ENCODE data around the gene BPIFB2.

The BPIFB2 gene

GRCh38 chr20:32985596-32985995, 21.9 kb upstream of the BPIFB2 start:
- DNase-seq, result no peak

- no peak for DNase-seq
Observed at GRCh38 chr20:32986331-32986966, 21.1 kb upstream of the BPIFB2 start.

- DNase-seq, result no peak
Observed at GRCh38 chr20:32987044-32987825, 20.3 kb upstream of the BPIFB2 start.

- no peak for DNase-seq
Observed at GRCh38 chr20:32988008-32988407, 19.5 kb upstream of the BPIFB2 start.

GRCh38 chr20:32989507-32990283, 17.8 kb upstream of the BPIFB2 start:
- DNase-seq, result no peak

- no peak for DNase-seq
Observed at GRCh38 chr20:32990426-32990825, 17.1 kb upstream of the BPIFB2 start.

GRCh38 chr20:32991383-32991782, 16.1 kb upstream of the BPIFB2 start:
- no peak for DNase-seq

GRCh38 chr20:32991792-32992641, 15.5 kb upstream of the BPIFB2 start:
- no peak for DNase-seq

- no peak for DNase-seq
Observed at GRCh38 chr20:32993496-32994050, 13.9 kb upstream of the BPIFB2 start.

- no peak for DNase-seq
Observed at GRCh38 chr20:32995802-32996201, 11.7 kb upstream of the BPIFB2 start.

- DNase-seq, result no peak
Observed at GRCh38 chr20:32997431-32997830, 10.1 kb upstream of the BPIFB2 start.

- no peak for DNase-seq
Observed at GRCh38 chr20:32999603-33000250, 7.8 kb upstream of the BPIFB2 start.

GRCh38 chr20:33000802-33001466, 6.6 kb upstream of the BPIFB2 start:
- DNase-seq, result no peak

- no peak for DNase-seq
Observed at GRCh38 chr20:33002087-33002808, 5.3 kb upstream of the BPIFB2 start.

GRCh38 chr20:33004141-33004751, 3.3 kb upstream of the BPIFB2 start, which contains the start of gene SUN5:
Gene SUN5, minus strand, starts transcription at chr20:33004433. Its CDS starts 93 bp downstream, at chr20:33004340.
- no peak for DNase-seq

- DNase-seq, result no peak
Observed at GRCh38 chr20:33005132-33005566, 2.4 kb upstream of the BPIFB2 start.

GRCh38 chr20:33005908-33006775, 1.4 kb upstream of the BPIFB2 start:
- no peak for DNase-seq

- no peak for DNase-seq
Observed at GRCh38 chr20:33006776-33007375, 628 bp upstream of the BPIFB2 start.
